Measurements from ENCODE around the gene FGG.
"Not testable (repeated sequence)": the region's sequence is repeated elsewhere in the genome, so short reads cannot be mapped to it uniquely, and the experiment has no call there.

Gene FGG

GRCh38 chr4:154611833-154612232, 623 bp downstream of the FGG start:
- no peak for DNase-seq (ENCODE audit: low read depth in 2 of 2)

- DNase-seq (ENCODE audit: low read depth in 2 of 2), result no peak
Observed at GRCh38 chr4:154610582-154610981, 1.9 kb downstream of the FGG start.

DNA sequence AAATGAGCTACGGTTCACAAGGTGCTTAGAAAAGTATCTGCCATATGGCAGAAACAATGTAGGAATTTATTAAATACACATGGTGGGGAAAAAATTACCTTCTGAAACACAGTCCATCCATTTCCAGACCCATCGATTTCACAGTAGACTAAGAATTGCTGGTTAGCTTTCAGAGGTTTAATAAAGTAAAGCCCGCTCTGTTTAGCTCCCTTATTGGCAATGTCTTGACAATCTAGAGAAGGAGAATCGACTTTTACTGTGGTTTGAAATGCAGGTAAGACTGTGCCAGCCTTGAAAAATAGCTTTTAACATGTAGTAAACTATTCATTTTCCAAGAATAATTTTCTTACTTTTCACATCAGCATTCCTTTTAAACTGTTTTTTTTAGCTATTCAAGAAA, 2.9 kb downstream of the FGG start:
- DNase-seq (ENCODE audit: low read depth in 2 of 2), result no peak

GRCh38 chr4:154608361-154609252, 3.8 kb downstream of the FGG start:
- DNase-seq (ENCODE audit: low read depth in 2 of 2), result no peak

- DNase-seq (ENCODE audit: low read depth in 2 of 2), result no peak
Observed at GRCh38 chr4:154606728-154607723, 5.4 kb downstream of the FGG start.

DNA sequence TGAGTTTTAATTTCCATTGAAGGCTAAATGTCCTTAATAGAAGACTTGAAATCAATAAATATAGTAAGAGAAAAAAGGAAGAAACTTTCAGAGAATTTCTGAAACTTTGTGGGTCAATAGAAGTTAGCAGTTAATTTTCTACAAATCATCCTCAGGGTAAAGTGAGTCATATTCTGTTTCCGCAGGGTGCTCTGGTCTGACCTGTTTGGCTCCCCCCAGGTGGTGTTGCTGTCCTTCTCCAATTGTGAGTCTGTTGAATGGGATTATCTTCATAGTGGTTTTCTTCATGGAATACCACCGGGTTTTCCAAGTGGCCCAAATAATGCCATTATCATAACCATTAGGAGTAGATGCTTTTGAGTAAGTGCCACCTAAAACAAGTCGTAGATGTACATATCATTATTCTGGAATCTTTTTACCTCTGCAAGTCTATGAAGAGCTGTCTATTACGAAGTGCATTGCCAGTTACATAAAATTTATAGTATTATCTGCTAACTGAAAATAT, 7.7 kb downstream of the FGG start:
- no peak for DNase-seq (ENCODE audit: low read depth in 2 of 2)

- DNase-seq (ENCODE audit: low read depth in 2 of 2), result no peak
Observed at GRCh38 chr4:154603033-154603943, 9.2 kb downstream of the FGG start.

- DNase-seq (ENCODE audit: low read depth in 2 of 2), result no peak
Observed at GRCh38 chr4:154602404-154603020, 9.9 kb downstream of the FGG start.

- DNase-seq (ENCODE audit: low read depth in 2 of 2), result no peak
Observed at GRCh38 chr4:154597798-154598774, 14.4 kb downstream of the FGG start.

DNA sequence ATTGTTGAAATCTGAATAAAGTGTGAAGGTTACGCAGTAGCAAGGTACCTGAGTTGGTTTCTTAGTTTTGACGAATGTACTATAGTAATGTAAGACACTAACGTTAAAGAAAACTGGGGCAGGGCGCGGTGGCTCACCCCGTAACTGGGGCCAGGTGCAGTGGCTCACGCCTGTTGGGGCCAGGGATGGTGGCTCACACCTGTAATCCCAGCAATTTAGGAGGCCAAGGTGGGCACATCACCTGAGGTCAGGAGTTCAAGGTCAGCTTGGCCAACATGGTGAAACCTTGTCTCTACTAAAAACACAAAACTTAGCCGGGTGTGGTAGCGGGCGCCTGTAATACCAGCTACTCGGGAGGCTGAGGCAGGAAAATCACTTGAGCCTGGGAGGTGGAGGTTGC, 15.2 kb downstream of the FGG start:
- DNase-seq (ENCODE audit: low read depth in 2 of 2), result not testable (repeated sequence)

GRCh38 chr4:154595807-154596206, 16.6 kb downstream of the FGG start:
- no peak for DNase-seq (ENCODE audit: low read depth in 2 of 2)

DNA sequence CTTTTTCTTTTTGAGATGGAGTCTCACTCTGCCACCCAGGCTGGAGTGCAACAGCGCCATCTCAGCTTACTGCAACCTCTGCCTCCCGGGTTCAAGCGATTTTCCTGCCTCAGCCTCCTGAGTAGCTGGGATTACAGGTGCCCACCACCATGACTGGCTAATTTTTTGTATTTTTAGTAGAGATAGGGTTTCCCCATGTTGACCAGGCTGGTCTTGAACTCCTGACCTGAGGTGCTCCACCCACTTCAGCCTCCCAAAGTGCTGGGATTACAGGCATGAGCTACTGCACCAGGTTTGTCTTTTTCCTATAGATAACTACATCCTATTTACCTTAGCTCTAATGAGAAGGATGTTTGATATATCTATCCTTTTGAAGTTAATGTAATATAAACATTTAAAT, 18.1 kb downstream of the FGG start:
- DNase-seq (ENCODE audit: low read depth in 2 of 2), result not testable (repeated sequence)

GRCh38 chr4:154593868-154594267, 18.6 kb downstream of the FGG start:
- DNase-seq (ENCODE audit: low read depth in 2 of 2), result no peak

DNA sequence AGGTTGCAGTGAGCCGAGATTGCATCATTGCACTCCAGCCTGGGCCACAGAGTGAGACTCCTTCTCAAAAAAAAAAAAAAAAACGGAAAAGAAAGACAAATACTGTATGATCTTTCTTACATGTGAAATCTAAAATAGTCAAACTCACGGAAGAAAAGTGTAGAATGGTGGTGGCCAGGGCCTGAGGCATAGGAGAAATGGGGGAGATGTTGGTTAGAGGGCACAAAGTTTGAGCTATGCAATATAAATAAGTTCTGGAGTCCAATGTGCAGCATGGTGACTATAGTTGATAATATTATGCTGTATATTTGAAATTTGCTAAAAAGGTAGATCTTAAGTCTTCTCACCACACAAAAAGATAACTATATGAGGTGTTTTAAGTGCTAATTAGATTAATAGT, 20.6 kb downstream of the FGG start:
- no peak for DNase-seq (ENCODE audit: low read depth in 2 of 2)

DNA sequence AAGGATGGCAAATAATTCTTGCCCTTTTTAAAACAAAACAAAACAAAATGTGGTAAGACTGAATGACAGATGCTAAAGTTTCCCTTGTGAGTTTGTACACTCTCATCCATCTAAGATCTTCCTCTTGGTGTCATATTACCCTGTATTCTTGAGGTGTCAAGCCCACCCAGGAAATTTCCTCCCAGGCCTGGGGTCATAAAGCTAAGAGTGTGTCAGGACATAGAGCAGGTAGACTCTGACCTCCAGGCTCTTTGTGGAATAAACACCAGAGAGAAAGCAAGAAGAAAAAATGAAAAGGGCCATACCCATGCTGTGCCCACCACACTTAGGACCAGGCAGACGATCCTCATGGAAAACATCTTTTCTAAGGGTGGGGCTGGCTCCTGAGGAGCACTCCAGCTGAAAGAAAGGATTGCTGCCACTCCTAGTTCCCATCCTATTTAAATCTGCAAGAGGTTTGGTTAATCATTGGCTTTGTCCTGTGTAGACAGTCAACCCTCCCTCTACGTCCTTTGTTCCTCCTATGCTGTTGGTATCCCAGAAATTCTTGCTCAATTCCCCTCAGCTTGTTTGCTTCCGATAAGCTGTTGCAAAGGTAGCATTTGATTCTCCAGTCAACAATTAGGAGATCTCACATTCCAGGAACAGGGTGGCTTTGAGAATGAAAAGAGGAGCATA, 22.0 kb downstream of the FGG start, which contains the start of gene FGA:
FGA (minus strand) TSS at position 414 of the 678 bp plus-strand sequence; CDS start at position 359, 55 bp downstream.
- no peak for DNase-seq (ENCODE audit: low read depth in 2 of 2)

DNA sequence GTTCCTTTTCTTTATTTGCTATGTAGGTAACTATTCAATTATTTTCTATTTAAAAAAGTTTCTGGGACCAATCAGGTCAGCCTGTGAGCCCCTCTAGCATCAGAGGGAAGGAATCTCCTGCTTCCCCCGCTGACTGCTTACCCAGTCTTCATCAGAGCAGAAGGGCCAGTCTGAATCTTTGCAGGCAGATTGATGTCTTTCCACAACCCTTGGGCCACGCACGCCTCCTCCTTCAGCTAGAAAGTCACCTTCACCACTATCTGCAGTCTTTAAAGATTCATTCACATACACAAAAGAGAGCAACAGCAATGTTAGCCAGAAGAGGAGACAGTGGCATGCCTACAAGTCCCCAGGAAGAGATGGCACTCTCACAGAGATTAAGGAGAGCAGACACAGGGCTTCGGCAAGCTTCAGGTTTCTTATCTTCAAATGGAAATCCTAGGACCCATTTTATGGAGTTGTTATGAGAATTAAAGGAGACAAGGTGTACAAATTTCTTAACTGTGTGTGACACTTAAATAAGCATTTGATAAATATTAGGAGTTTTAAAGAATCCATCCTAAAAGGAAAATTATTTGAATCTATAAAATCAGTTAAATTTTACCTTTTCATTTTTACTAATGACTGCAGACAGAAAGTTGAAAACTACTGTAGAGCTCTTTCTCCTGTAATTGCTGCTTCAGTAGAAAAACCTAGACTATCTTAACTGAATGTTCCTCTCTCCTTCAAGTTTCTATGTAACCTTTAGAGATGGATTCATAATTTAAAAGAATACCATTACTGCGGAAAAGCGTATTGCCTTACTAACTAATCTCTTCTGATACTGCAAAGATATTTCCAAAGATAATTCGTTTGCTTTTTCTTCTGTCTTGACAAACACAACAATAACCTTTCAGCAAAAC, 22.9 kb downstream of the FGG start:
- no peak for DNase-seq (ENCODE audit: low read depth in 2 of 2)

DNA sequence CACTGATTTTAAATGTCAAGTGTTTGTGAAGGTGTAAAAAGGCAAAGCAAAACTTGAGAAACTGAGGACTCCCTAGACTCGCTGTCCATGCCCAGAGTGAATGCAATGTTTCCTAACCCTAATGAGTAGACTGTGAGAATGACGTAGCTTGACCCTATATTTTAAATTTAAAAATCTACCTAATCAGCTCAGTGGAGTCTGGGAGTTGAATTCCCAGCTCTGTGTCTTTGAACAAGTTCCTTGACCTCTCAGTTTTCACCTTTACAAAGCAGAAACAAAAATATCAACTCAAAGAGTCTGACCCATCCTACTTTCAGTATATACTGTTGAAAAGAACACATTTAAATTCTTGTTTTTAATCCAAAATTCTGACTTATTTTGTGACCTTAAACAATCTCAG, 24.3 kb downstream of the FGG start:
- DNase-seq (ENCODE audit: low read depth in 2 of 2), result no peak

Data from stimulated activated CD8-positive, alpha-beta memory T cell treated with anti-CD3 and anti-CD28 coated beads, Interleukin-7, amount 100 ng/mL, for 1 hour (primary cell).